Calu3 (cell line): ENCODE data around the gene STON1. TPM values are rescaled to one million over a fixed set of nuclear protein-coding genes. Genes with fewer than 3 reads are reported as not detected.

Source experiments
- BruUV-seq: library from RNA; stranded (reverse); fragments of 400-500 nt; replicated peaks from 2 replicates; lab custom pipeline; 2021; lab: Mats Ljungman, UMichigan
- CTCF ChIA-PET: fragments of 300-600 bp; sonication (Branson Sonifier 250); formaldehyde crosslinking; loops from one replicate; lab custom pipeline; 2022; ENCODE audit warnings: antibody characterized with exemption; lab: Charles Lee
- DNase-seq: peaks from one replicate; pipeline ENCODE4 v3.0.0; 2022
- H3K27ac Mint-ChIP-seq: one replicate; pipeline ENCODE4 v1.8.0; 2022; ENCODE audit warnings: mixed read lengths; ENCODE audit not compliant: unreplicated experiment
- H3K27me3 Mint-ChIP-seq: one replicate; pipeline ENCODE4 v1.8.0; 2022; ENCODE audit warnings: mixed read lengths; ENCODE audit not compliant: unreplicated experiment
- H3K36me3 Mint-ChIP-seq: one replicate; pipeline ENCODE4 v1.8.0; 2022; ENCODE audit warnings: mild to moderate bottlenecking, moderate library complexity, mixed read lengths; ENCODE audit not compliant: insufficient read depth, unreplicated experiment
- H3K4me1 Mint-ChIP-seq: one replicate; pipeline ENCODE4 v1.8.0; 2022; ENCODE audit warnings: mild to moderate bottlenecking, low read depth, mixed read lengths; ENCODE audit not compliant: unreplicated experiment
- H3K4me3 Mint-ChIP-seq: one replicate; pipeline ENCODE4 v1.8.0; 2022; ENCODE audit warnings: mild to moderate bottlenecking, low read depth, moderate library complexity, mixed read lengths; ENCODE audit not compliant: unreplicated experiment
- H3K9me3 Mint-ChIP-seq: one replicate; pipeline ENCODE4 v1.8.0; 2022; ENCODE audit warnings: low read depth, mixed read lengths; ENCODE audit not compliant: unreplicated experiment
- CTCF ChIP-seq: fragments of 200-600 bp; IDR thresholded peaks from one replicate; pipeline ENCODE4 v1.8.0; 2022; ENCODE audit warnings: antibody characterized with exemption; ENCODE audit not compliant: unreplicated experiment
- intact Hi-C: fragments of 100-400 bp; cut with micrococcal nuclease; formaldehyde crosslinking; loops from one replicate; pipeline ENCODE4 v1.10.0; 2022; ENCODE audit not compliant: unreplicated experiment
- total RNA-seq: library from RNA; stranded (reverse); gene quantifications from 2 replicates; pipeline ENCODE4 v1.2.3, GENCODE V29; 2022

STON1 gene
- total RNA-seq, 1 experiment from 2014 or later, result 1.3 TPM

- H3K4me3 Mint-ChIP-seq, result no peak overlapping the region
- TF ChIP-seq CTCF, result no peak
- H3K36me3 Mint-ChIP-seq, result no peaks in the 10 kb centered on the region
- peaks cover 8% of the 10 kb centered on the region for H3K4me1 Mint-ChIP-seq
- DNase-seq, result no peak
- CTCF ChIA-PET, result interaction anchor here (0.6 kb wide), 2 partner anchors 61 to 1346 kb away, joined by 4 to 5 read pairs; no protein-coding TSS in a partner anchor
- BruUV-seq, result no TSS peak
- intact Hi-C loops, result loop anchor here (10.0 kb wide), 1 partner anchor 110 kb away; no protein-coding TSS in a partner anchor
- no peak overlapping the region for H3K27ac Mint-ChIP-seq
- H3K9me3 Mint-ChIP-seq, result no peaks in the 10 kb centered on the region
- H3K27me3 Mint-ChIP-seq, result no peaks in the 10 kb centered on the region
Measured at GRCh38 chr2:48584551-48584950, 54.6 kb downstream of the STON1 start.

DNA sequence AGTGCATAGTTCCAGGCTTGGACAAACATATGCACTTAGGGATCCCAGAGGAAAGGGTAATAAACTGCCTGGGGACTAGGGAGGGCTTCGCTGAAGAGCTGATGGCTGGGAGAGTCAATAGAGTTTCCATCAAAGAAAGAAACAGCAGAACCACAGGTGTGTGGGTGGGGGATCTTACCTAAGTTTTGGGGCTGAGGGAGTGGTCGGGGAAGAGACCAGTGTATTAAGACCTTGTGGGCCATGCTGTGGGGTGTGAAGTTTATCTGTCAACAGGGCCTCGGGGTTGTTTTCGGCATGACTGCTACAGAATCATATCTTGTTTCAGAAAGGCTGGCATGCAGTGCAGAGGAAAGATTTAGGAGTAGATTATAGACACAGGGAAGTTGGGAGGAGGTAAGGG, 56.5 kb downstream of the STON1 start:
- Mint-ChIP-seq H3K27ac (no peak overlapping the region), H3K4me1 (peaks cover 8% of the 10 kb centered on the region), H3K27me3 (no peaks in the 10 kb centered on the region), H3K9me3 (no peaks in the 10 kb centered on the region), H3K36me3 (no peaks in the 10 kb centered on the region), H3K4me3 (no peak overlapping the region)
- CTCF ChIA-PET, result no interaction called here
- no peak for TF ChIP-seq CTCF
- no peak for DNase-seq
- BruUV-seq, result no TSS peak
- intact Hi-C loops, result loop anchor here (10.0 kb wide), 1 partner anchor 112 kb away; no protein-coding TSS in a partner anchor

DNA sequence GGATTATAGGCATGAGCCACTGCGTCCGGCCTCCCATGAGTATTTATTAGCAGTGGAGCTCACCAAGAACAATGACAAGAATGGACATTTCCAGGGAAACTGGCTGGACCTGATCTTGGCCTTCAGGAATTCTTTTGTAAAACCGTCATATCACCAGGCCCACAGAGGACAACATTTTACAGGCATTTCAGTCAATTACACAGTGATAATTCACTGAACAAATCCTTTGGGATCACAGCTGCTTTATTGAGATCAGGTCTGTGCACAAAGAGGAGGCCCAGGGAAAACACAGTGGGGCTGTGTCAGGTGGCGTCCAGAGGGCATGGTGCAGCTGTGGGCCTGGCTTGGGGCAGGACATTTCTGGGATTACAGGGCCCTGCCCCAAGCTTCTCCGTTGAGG, 57.6 kb downstream of the STON1 start:
- Mint-ChIP-seq H3K9me3 (no peaks in the 10 kb centered on the region), H3K4me1 (peaks cover 8% of the 10 kb centered on the region), H3K4me3 (no peak overlapping the region), H3K27me3 (no peaks in the 10 kb centered on the region), H3K27ac (no peak overlapping the region), H3K36me3 (no peaks in the 10 kb centered on the region)
- DNase-seq, result no peak
- no peak for TF ChIP-seq CTCF
- intact Hi-C loops, result loop anchor here (10.0 kb wide), 1 partner anchor 113 kb away; no protein-coding TSS in a partner anchor
- BruUV-seq, result no TSS peak
- CTCF ChIA-PET, result no interaction called here

DNA sequence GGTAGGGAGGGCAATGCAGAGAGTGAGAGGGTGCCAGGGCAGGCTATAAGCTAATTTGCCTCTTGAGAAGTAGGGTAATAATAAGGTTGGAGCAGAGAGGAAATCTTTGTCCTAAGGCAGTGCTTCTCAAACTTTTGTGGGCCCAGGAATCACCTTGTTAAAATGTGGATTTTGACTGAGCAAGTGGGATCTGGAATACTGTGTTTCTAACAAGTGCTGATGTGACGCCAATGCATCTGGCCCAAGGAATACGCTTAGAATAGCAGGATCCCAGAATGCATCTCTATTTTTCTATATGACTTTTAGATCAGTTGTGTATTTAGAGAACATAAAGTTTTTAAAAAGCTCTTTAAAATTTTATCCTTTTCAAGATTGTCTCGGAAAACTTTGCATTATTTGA, 58.0 kb downstream of the STON1 start:
- H3K36me3 Mint-ChIP-seq, result no peaks in the 10 kb centered on the region
- no peaks in the 10 kb centered on the region for H3K27me3 Mint-ChIP-seq
- BruUV-seq, result no TSS peak
- peaks cover 8% of the 10 kb centered on the region for H3K4me1 Mint-ChIP-seq
- intact Hi-C loops, result loop anchor here (10.0 kb wide), 1 partner anchor 113 kb away; no protein-coding TSS in a partner anchor
- no peak overlapping the region for H3K27ac Mint-ChIP-seq
- H3K4me3 Mint-ChIP-seq, result no peak overlapping the region
- CTCF ChIA-PET, result no interaction called here
- DNase-seq, result no peak
- H3K9me3 Mint-ChIP-seq, result no peaks in the 10 kb centered on the region
- TF ChIP-seq CTCF, result no peak
